HG03571 (cell line): ENCODE data around the gene RAB36.
"Not testable (repeated sequence)": the region's sequence is repeated elsewhere in the genome, so short reads cannot be mapped to it uniquely, and the experiment has no call there.

ENCODE experiments used
- ATAC-seq: cut with Tn5 transposase; IDR thresholded peaks from one replicate; pipeline ENCODE4 v1.9.1; 2021; ENCODE audit not compliant: unreplicated experiment

RAB36 gene

DNA sequence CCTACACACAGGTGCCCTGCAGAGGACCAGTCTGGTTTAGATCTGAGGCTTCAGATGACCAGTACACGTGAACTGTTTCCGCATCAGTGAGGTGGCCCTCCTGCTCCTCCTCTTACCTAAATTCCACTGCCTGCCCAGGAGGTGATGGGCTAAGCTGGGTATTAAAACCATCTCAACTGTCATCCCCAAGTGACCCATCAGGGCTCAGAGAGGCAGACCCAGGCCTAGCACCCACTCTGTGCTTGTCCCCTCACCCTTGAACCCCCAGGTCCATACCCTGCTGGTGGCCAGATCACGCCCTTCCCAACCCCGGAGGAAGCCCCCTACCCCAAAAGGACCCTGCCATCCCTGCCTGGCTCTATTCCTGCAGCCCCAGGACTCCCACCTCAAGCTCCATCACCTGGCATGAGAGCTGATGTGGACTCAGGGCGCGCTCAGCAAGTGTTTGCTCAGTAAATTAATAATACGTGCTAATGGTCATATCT, 24.8 kb upstream of the RAB36 start:
- ATAC-seq = no peak

DNA sequence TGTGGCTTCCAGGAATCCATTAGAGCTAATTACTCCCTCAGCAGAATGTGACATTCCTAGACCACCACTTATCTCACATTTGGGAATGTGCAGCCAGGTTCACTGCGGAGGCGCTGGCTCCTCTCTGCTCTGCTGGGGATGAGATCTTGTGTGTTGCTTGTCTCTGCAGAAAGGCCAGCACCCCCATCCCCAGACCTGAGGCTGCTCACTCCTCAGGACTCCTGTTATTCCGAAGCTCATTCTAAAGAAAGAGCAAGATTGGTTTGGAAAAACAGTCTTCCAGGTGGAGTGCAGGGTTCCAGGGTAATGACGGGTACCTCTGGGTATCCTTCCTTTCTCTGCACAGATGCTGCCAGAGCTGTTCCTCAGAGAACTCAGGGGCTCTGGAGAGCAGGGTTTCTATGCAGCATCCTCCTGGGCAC, 24.3 kb upstream of the RAB36 start:
- ATAC-seq = no peak

DNA sequence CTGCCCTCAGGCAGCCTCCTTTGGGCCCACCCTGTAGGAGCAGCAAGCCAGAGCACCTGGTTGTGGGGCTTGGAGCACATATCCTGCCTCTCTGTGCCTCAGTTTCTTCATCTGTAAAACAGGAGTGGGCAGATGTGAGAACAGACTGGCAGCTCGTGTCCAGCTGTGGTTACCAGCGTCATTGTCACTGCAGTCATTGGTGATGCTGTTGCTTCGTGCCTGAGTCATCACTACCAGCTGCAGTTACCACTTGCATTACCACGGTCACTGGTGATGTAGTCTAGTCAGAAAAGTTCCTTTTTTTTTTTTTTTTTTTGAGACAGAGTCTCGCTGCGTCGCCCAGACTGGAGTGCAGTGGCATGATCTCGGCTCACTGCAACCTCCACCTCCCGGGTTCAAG, 23.9 kb upstream of the RAB36 start:
- no peak for ATAC-seq

DNA sequence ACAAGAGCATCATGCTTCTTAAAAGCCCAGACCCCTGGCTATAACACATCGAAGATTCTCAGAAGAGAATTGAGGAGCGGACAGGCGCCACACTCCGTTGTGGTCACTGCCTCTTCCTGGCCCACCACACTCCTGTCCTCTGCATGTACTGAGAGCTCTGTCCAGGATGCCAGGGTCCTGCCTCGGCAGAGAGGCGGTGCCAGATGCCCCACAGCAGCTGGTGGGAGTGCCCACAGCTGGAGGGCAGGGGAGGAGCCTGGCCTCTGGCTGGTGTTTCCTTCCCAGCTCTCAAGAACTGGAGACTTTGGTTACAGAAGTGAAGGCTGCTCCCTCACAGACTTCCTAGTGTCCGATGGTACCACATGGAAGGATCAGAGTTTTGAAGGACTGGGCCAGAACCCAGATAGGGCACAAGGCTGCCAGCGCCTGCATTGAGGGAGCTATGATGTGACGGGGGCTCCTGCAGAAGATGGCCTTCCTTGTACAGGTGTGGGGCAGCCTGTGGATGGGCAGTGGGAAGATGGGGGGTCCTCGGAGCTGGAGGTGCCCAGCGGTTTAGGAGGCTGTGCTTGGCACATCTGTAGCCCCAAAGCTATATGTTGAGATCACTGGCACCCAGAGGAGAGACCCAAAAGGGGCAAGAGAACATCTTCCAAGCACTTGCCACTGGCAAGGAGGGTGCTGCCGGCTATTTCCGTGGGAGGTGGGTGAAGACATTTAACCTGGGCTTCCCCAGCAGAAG, 22.9 kb upstream of the RAB36 start:
- ATAC-seq = no peak

DNA sequence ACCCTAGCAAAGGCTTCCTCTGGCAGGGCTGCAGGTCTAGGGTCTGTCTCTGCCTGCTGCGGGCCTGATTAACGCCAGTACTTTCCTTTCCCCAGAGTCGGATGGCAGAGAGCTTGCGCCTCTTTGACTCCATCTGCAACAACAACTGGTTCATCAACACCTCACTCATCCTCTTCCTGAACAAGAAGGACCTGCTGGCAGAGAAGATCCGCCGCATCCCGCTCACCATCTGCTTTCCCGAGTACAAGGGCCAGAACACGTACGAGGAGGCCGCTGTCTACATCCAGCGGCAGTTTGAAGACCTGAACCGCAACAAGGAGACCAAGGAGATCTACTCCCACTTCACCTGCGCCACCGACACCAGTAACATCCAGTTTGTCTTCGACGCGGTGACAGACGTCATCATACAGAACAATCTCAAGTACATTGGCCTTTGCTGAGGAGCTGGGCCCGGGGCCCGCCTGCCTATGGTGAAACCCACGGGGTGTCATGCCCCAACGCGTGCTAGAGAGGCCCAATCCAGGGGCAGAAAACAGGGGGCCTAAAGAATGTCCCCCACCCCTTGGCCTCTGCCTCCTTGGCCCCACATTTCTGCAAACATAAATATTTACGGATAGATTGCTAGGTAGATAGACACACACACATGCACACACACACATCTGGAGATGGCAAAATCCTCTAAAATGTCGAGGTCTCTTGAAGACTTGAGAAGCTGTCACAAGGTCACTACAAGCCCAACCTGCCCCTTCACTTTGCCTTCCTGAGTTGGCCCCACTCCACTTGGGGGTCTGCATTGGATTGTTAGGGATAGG, 22.1 kb upstream of the RAB36 start:
- ATAC-seq = no peak

DNA sequence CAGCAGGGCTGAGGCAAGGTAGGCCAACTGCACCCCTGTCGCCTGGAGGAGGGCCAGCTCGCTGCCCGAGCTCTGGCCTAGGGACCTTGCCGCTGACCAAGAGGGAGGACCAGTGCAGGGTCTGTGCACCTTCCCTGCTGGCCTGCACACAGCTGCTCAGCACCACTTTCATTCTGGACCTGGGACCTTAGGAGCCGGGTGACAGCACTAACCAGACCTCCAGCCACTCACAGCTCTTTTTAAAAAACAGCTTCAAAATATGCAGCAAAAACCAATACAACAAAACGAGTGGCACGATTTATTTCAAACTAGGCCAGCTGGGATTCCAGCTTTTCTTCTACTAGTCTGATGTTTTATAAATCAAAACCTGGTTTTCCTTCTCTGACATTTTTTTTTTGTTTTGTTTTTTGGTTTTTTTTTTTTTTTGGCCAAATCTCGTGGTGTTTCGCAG, 21.4 kb upstream of the RAB36 start:
- no peak for ATAC-seq

DNA sequence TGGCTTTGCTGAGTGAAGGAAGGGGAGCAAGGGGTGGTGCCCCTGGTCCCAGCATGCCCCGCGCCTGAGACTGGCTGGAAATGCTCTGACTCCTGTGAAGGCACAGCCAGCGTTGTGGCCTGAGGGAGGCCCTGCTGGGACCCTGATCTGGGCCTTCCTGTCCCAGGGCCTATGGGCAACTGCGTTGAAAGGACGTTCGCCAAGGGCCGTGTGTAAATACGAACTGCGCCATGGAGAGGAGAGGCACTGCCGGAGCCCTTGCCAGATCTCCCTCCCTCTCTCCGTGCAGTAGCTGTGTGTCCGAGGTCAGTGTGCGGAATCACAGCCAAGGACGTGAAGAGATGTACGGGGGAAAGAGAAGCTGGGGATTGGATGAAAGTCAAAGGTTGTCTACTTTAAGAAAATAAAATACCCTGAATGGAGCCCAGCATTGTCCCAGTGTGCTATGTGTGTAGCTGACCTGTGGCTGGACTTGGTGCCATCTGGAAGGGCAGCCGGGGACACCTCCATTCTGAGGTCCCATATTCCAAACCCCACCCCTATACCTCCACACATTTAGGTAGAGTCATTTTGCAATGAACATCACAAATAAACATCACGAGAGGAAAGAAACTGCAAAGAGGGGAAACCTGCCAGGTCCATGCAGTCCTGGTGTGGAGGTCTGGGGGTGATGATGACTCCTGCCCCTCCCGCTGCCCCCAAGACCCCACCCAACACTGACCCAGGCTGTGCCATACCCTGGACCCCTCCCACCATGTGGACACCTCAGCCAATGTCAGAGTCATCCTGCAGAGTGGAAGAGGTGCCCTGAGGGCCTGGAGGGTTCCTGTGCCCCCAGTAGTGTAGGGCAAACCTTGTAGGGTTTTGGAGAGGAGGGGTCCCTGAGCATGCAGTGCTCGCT, 20.4 kb upstream of the RAB36 start:
- ATAC-seq = no peak

DNA sequence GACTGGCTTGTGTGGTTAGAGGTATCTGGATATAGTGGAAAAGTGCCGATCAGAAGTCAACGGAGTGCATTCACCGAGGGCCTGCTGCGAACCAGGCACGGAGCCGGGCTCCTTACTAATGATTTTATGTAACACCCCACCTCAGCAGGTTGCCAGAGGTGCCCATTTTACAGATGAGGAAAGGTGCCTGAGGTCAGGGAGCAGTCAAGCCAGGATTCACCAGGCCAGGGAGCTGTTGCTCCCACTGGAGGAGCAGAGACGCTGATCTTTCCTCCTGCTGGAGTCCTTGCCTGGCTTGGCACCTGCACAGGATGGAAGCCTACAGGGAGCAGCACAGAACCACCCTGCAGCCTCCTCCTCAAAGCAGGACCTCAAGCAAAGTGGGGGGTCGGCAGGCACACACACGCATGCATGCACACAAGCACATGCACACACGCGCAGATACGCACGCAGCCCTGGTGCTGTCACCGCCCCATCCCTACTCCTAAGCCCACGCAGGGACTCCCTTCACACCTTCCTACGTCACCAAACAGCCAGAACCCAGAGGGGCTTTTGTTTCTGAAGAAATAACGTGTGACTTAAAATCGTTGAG, 19.7 kb upstream of the RAB36 start:
- no peak for ATAC-seq

DNA sequence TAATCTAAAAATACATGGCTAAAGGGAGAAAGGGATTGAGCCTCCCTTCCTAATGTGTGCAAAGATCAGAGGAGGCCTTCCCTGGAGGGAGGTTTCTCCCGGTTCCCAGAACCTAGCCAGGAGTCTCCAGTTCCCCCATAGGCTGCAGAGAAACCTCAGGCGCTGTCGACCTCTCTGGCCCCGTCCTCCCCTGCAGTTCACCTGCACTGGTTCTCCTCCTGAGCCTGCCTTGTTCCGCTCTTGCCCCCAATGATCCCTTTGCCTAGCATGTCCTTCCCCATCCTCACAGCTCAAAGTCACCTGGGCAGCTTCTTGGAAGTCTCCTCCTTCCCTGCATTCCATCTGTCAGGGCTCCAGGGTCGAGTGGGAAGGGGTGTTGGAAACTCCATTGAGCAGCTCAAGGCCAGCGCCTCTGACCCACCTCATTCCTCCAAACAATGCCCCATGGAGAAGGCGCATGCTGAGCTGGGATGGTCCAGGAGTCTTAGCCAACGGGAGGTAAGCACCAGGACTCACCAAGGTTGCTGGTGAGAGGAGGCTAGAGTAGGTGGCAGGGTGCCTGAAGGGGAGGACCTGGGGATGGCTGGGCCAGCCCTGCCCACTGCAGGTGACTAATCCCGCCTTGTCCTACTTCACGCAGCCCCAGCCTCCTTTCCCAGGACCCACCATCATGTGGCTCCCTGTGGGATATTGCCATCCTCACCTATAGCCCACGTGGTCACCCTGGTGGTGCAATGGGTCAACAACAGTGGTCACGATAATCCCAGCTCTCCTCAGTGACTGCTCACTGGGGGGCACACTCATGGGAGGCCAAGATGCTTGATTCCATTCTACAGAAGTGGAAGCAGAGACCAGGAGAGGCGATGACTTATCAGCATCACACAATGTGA, 18.9 kb upstream of the RAB36 start:
- ATAC-seq = no peak

DNA sequence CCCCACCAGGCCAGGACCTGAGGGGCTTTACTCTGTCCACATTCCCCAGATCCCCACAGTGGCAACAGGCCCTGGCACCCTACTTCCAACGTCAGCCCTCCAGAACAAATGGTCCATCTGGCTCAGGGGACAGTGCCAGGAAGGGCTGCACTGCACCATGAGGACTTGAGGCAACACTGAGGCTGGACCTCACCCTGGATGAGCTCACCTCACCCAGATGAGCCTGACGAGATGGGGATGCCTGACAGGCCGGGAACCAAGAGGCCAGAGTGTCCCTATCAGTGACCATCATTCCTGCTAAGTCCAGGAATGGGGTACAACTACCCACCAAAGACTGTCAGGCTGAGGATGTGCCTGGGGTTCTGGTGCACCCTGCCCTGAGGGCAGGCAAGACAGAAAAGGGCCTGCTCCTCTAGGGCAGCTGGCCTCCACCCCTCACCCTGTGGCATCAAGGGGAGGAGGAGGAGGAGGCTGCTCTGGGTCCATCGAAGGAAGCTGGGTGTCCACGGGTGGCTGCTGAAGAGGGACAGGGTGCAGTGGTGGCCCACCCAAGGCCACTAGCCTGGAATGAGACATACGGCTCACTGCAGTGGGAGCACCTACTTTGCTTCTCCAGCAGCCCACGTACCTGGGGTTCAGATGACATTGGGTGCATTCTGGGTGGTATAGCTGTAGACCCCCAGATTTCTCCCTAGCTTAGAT, 18.1 kb upstream of the RAB36 start:
- no peak for ATAC-seq

DNA sequence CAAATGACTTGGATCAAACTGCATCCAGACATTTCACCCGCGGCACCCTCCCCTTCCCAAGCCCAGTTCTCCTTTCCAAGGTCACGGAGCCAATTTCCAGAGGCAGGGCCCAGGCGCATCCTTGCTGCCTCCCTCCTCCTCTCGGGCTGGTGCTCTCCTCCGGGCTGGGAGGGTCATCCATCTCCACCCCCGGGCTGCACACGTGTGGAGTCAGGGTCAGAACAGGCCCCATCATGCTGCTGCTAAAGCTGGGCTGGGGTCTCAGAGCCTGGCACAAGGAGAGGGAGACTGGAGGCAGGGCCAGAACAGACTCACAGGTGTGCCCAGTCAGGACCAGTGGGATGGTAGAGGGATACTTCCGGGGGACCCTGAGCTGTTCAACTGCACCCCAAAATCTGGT, 17.5 kb upstream of the RAB36 start:
- ATAC-seq = no peak

DNA sequence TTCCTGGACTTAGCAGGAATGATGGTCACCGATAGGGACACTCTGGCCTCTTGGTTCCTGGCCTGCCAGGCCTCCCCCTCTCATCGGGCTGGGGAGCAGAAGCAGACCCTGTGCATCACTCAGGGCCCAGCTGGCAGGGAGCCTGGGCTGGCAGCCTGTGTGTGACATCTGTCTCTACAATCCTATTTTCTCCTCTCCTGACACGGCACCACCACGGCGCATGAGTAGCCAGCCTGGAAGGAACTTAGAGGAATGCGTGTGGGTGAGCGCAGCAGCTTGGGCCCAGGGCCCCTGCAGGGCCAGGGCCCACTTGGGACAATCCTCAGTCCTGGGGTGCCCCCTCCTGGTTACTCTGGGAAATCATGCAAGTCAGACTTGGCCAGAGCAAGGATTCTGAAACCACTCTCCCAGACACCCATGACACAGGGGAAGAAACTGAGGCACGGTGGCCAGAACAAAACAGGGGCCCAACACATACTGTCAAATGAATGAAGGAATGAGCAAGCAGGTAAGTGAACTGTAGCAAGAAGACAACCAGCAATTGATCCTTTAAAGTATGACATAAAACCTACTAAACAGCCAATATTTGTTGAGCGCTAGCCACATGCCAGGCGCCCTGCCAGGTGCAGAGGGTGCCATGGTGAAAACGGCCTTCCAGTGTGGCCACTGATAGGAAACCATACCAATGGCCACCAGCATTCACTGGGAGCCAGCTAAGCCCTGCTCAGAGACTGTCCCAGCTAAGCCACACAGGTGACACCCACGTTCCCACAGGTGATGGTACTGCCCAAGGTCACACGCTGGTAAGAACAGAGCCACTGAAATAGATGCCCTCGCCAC, 16.8 kb upstream of the RAB36 start:
- no peak for ATAC-seq

DNA sequence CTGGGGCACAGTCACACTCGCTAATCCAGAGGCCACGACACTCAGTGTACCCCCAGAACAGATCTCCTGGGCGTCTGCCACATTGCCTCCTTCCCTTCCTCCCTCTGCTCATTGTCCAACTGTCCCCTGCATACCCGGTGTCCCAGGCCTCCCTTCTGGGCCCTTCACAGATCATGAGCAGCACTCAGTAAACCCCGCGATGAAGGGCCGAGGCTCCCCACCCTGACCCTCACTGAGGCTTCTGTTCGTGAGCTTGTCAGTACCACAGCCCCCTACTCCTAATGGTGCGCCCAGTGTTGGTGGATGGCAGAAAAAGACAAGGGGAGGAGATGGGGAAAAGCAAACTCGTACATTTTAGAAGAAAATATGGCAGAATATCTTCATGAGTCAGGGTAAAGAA, 16.1 kb upstream of the RAB36 start:
- ATAC-seq = no peak

DNA sequence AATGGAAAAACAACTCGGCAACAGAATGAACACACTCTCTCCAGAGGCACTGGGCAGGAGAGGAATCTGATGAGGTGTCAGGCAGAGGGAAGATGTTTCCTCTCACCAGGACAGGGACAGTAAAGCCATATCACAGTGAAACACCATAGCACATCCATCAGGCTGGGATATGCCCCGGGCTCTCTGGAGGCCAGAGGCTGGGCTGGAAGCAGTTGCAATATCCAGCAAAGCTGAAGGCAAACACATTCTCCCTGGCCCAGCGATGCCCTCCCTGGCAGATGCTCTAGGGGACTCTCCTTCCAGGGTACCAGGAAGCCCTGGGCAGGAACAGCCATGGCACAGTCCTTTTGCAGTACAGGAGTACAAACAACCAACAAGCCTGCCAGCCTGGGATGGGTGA, 14.6 kb upstream of the RAB36 start:
- no peak for ATAC-seq

DNA sequence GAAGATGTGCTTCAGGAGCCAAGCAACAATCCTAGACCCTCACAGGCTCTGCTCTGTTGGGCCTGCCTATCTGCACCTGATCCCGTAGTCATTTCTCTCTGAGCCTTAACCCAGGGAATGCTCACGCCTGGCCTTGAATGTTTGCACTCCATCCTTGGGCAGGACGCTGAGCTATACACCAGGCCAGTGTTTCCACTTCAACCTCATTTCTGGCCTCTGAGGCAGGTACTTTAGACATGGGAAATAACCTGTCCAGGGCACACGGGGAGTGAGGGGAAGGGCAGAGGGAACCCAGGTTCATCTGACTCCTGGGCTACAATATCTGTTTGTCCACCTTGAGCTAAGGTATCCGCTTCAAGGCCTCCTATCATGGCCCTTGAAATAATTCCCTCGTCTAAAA, 13.3 kb upstream of the RAB36 start:
- ATAC-seq = no peak

DNA sequence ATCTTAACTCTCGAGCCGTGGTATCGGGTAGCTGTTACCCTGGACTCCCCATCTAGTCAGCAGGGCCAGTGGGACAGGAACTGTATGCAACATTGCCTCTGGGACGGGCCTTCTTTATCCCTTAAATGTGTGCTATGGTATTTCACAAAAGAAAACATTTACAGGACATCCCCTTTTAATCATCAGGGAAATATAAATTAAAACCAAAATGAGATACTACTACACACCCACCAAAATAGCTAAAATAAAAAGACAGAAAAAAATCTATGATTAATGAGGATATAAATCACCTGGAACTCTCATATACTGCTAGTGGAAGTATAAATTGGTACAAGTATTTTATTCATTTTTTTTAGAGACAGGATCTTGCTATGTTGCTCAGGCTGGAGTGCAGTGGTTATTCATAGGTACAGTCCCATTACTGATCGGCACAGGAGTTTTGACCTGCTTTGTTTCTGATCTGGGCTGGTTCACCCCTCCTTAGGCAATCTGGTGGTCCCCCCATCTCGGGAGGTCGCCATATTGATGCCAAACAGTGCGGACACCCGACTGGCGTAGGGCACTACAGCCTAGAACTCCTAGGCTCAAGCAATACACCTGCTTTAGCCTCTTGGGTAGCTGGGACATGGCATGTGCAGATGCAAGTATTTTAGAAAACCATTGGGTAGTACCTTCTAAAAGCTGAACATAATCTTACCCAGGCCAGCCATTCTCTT, 12.7 kb upstream of the RAB36 start:
- no peak for ATAC-seq

DNA sequence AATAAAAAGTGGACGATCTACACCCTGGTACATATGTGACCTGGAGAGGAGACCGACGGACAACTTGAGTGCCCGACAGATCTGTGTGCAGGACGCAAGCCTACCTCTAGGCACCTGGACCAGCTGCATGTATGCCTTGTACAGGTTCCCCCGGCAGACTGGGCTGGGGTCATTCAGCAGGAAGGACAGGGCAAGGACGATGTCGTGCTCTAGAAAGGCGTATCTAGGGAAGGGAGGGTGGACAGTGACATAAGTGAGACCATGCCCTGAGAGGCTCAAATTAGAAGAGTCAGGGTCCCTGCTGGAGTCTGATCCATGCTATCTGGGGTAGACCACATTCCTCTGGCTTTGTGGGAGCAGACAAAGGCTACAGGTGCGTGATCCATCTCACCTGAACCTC, 11.4 kb upstream of the RAB36 start:
- ATAC-seq = no peak

DNA sequence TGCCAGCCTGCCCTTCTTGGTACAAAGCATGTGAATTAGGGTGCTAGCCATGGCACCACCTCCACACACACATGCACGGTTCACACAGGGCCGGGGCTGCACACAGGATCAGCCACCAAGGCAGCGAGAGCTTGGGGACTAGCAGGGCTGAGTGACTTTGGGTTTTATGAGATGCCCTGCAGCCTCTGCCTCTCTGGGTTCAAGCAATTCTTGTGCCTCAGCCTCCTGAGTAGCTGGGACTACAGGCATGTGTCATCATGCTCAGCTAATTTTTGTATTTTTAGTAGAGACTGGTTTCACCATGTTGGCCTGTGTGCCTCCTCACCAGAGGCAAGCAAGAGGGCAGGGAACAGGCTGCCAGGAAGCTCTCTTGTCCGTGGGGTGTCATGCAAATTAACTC, 8.3 kb upstream of the RAB36 start:
- not testable (repeated sequence) for ATAC-seq
